HG03469 (cell line): ENCODE data around the gene ARMC3.
A peak's percentile ranks its signal among the peaks of the same experiment; 100 is the strongest.

Source experiments
- ATAC-seq: cut with Tn5 transposase; IDR thresholded peaks from one replicate; pipeline ENCODE4 v1.9.1; 2021; ENCODE audit warnings: mild to moderate bottlenecking, moderate library complexity, moderate number of reproducible peaks; ENCODE audit not compliant: unreplicated experiment

ARMC3 gene

GRCh38 chr10:22990443-22990842, 62.6 kb downstream of the ARMC3 start:
- no peak for ATAC-seq

GRCh38 chr10:22992075-22992474, 64.2 kb downstream of the ARMC3 start:
- no peak for ATAC-seq

GRCh38 chr10:22992621-22993020, 64.8 kb downstream of the ARMC3 start:
- ATAC-seq, result no peak

DNA sequence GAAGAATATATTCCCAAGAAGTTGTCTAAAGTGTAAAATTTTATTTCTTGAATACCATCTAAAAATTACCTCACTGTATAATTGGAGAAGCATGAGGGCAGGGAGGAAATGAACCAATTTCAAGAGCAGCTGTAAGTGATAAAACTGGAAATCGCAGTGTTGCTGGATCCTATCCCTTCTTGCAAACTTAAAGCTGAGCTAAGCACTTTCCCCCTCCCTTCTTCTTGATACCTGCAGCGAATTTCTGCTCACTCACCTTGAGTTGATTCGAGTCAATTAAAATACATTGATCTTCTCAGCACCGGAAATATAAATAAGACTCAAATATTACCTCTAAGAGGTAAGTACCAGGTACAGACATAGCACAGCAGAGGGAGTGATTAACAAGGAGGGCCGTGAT, 65.5 kb downstream of the ARMC3 start:
- no peak for ATAC-seq

- ATAC-seq, result no peak
Measured at GRCh38 chr10:22997096-22997495, 69.2 kb downstream of the ARMC3 start.

DNA sequence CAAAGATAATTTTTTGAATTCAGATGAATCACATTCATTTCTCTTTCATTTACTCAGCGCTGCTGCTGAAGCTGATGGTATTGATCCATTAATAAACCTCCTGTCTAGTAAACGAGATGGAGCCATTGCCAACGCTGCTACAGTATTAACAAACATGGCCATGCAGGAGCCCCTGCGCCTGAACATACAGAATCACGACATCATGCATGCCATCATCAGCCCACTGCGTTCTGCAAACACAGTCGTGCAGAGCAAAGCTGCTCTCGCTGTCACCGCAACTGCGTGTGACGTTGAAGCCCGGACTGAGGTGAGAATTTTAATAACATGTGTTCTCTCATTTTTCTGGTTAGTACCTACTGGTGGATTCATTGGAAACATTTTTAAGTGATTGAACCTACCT, 70.2 kb downstream of the ARMC3 start:
- no peak for ATAC-seq

GRCh38 chr10:22999942-23000341, 72.1 kb downstream of the ARMC3 start:
- ATAC-seq, result no peak

GRCh38 chr10:23001901-23002516, 74.2 kb downstream of the ARMC3 start:
- ATAC-seq, result no peak

GRCh38 chr10:23005150-23005549, 77.3 kb downstream of the ARMC3 start:
- no peak for ATAC-seq

- ATAC-seq, result no peak
Measured at GRCh38 chr10:23013581-23014335, 85.9 kb downstream of the ARMC3 start.

GRCh38 chr10:23015021-23015707, 87.3 kb downstream of the ARMC3 start:
- ATAC-seq, result peak; percentile 94

DNA sequence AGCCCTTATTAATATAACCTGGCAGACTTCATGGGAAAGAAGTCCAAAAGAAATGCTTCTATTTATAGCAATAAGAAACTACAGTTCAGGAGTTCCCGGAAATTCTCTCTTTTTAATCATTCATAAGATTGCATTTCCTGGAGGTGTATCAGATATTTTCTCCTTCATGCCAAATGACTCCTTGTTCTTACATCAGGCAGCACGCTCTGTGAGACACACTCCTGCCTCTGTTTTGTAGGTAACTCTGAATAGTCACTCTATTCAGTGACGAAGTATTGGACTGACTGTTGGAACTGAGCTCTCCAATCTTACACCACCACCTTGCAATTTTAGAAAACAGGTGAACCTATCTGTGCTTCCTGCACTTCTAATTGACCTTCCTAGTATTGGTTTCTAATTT, 88.8 kb downstream of the ARMC3 start:
- no peak for ATAC-seq

DNA sequence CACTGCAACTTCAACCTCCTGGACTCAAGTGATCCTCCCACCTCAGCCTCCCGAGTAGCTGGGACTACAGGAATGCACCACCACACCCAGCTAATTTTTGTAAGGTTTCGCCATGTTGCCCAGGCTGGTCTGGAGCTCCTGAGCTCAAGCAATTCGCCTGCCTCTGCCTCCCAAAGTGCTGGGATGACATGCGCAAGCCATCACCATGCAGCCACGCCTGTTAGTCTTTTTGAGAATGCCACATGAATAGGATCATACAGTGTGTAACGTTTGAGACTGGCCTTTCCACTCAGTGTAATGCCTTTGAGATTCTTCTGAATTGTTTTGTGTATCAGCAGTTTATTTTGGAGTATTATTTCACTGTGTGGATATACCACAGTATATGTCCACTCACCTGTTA, 91.8 kb downstream of the ARMC3 start:
- ATAC-seq, result no peak

DNA sequence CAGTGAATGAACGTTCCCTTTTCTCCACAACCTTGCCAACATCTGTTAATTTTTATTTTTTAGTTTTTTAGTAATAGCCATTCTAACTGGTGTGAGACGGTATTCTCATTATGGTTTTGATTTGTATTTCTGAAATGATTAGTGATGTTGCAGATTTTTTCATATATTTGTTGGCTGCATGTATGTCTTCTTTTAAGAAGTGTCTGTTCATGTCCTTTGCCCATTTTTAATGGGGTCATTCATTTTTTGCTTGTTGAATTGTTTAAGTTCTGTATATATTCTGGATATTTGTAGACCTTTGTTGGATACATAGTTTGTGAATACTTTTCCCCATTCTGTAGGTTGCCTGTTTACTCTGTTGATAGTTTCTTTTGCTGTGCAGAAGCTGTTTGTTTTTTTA, 93.6 kb downstream of the ARMC3 start:
- no peak for ATAC-seq

DNA sequence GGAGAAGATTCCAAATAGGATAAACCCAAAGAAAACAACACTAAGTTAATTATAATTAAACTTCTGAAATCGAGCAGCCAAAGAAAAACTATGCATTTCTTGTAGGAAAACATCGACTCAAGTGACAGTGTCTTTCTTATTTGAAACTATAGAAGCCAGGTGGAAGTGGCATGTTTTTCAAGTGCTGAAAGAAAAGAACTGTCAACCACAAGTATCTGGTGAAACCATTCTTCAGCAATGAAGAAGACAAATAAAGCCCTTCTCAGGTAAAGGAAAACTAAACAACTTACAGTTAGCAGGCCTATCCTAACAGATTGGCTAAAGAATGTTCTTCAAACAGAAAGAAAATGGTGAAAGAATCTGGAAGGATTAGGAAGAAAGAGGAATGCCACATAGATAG, 96.1 kb downstream of the ARMC3 start:
- no peak for ATAC-seq

DNA sequence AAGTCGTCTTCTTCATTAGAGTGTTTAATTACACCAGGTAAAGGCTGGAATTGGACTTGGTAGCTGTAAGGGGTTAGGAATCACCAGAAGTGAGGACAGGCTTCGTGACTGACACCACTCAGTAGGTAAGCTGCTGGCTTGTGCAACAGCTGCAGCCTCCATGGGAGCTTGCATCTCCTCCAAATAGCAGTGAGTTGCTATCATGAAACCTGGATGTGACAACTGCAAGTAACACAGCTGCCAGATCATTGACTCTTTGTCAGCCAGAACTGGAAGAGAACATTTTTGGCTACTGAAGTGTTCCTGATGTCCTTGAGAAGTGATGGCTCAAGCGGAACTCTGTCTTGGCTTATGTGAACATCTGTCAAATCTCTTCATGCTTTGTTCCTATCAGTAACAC, 103.5 kb downstream of the ARMC3 start:
- no peak for ATAC-seq

DNA sequence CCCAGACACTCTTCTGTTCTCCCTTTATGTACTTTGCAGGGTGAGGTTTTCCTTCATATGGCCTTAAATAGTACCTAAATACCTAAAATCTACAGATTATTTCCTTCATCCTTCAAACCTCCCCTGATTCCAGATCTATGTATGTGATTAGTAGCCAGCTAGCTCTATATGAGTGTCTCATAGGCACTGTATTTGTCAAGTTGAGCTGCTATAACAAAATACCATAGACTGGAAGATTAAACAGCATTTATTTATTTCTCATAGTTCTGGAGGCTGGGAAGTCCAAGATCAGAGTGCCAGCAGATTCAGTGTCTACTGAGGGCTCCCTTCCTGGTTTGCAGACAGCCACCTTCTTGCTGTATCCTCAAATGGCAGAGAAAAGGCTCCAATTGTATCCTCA, 106.9 kb downstream of the ARMC3 start:
- ATAC-seq, result no peak

GRCh38 chr10:23035569-23035968, 107.7 kb downstream of the ARMC3 start:
- ATAC-seq, result no peak

DNA sequence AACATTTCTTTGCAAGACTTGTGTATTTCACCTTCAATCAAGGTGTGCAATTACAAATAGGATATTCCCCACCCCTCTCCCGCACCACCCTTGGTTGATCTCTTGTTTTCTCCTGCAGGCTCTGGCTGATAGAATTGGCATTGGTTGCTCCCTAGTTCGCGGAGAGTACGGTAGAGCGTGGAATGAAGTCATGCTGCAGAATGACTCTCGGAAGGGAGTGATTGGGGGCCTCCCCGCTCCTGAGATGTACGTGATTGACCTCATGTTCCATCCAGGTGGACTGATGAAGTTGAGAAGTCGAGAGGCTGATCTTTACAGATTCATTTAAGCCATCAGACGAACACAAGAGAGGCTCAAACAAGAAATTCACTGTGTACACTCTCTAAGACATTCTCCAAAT, 109.3 kb downstream of the ARMC3 start:
- no peak for ATAC-seq

DNA sequence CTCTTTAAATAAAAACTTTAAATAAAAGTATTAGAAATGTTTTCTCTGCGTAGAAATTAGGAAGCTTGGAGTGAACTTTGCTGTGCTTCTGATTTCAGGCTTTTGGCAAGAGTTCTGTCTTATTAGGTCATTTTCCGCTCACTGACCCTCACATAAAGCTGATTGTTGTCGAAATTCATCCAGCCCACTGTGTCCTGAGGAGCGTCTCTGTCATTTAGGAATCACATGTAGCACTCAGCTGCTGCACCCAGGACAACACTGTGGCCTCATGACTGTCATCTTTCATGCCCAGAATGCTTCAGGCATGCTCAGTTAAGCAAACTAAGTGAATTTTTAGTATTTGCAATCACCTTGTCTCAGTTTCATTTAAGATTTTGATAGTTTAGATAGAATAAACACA, 109.7 kb downstream of the ARMC3 start:
- no peak for ATAC-seq

DNA sequence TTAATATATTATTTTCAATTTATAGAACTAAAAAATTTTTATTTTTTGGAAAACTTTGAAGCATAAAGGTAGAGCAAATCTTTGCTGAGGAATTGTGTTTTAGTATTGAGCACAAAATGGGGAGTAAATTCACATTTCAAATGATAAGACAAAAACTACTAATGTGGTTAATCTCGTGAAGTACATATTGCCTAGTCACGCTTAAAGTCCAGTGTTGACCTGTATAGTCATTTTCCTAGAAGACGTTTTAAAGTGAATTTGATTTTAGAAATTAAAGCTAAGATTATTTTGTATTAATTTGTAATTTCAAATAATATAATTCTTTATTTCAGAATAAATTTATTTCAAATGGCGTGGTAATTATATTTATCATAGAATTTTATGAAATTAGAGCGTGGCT, 110.3 kb downstream of the ARMC3 start:
- ATAC-seq, result no peak

DNA sequence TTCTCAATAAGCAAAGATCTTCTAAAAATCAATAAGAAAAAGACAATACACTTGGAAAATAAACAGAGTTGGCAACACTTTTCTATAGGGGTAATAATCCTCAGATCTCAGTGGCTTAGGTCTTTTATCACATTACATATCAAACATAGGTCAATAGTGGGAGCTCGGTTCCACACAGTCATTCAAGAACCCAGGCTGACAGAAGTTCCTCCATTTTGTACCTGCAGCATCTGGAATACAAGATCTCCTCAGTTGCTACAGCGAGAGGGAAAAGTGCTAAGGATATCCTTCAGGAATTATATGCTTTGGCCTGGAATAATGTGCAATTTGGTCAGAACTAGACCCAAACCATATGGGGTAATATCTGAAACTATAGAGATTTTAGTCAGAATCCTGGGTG, 112.1 kb downstream of the ARMC3 start:
- no peak for ATAC-seq
